NCI-H2107 (cell line): ENCODE measurements around the gene STAP1.
"Not testable (repeated sequence)": the region's sequence is repeated elsewhere in the genome, so short reads cannot be mapped to it uniquely, and the experiment has no call there.

Experiments used
- DNase-seq: peaks from one replicate; lab custom pipeline; 2025; lab: John Stamatoyannopoulos, UW

STAP1 gene

DNA sequence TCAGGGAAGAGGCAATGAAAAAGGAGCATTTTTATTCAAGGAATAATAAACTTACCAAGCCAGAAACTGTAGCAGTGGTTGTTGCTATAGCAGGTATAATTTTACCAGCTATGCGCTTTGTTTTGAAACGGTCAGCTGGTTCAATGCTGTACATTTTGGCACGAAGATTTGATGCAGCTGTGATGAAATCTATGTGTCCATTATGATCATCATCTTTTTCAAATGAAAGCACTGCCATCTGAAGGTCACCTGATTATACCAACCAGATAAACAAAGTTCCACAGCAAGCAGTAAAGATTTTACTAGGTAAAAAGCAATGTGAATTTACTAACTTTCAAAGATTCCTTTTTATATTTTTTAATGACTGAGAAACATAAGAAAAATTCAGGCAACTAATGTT is 66.4 kb downstream of the STAP1 start:
- no peak for DNase-seq

DNA sequence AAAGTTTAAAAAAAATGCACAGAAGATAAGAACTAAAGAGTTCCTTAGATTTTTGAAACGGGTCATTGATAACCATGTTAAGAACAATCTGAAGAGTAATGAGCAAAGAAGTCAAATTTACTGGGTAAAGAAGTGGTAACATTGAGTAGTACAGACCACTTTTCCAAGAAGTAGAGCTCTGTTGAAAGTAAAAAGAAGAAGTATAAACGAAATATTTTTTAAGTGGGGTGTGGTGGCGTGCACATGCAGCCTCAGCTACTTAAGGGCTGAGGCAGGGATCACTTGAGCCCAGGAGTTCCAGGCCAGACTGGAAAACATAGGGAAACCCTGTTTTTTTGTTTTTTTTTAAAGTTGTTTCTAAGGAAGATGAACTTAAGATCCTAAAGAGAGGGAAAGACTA is 74.0 kb downstream of the STAP1 start:
- no peak for DNase-seq

DNA sequence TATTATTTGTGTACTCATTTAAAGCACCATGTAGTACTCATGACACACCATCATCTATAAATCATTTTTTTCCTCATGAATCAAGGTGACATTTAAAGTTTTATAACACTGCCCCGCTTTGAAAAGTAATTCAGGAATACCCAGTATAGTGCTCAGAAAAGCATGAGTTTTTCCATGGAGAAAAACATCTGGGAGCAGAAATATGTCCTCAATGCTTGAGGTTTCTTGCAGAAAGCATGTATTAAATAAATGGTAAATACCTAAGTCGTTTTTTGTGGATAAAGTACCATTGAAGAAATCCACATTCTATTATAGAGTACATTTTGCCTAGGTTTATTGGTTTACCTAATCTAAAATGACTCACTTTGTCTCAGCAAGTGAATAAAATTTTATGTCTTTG is 76.2 kb downstream of the STAP1 start:
- DNase-seq: no peak

DNA sequence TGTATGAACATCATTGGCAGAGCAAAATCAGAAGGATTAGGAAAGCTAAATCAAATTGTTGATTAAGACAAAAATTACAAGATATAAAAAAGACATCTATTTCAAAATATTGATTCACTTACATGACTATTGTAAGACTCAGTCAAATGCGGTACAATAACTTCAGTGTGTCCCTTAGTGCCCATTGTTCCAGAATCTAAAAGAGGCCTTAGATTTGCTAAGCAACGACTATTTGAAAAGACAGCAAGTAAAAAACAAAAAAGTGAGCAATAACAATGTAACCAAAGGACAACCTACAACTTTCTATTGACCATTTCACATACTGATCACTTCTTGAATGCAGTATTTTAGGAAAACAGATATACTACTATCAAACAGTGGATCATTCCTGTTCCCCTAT is 76.8 kb downstream of the STAP1 start:
- no peak for DNase-seq

DNA sequence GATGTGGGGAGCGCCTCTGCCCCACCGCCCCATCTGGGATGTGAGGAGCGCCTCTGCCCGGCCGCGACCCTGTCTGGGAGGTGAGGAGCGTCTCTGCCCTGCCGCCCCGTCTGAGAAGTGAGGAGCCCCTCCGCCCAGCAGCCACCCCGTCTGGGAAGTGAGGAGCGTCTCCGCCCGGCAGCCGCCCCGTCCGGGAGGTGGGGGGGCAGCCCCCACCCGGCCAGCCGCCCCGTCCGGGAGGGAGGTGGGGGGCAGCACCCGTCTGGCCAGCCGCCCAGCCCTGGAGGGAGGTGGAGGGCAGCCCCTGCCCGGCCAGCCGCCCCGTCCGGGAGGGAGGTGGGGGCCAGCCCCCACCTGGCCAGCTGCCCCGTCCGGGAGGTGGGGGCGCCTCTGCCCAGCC is 78.5 kb downstream of the STAP1 start:
- not testable (repeated sequence) for DNase-seq

DNA sequence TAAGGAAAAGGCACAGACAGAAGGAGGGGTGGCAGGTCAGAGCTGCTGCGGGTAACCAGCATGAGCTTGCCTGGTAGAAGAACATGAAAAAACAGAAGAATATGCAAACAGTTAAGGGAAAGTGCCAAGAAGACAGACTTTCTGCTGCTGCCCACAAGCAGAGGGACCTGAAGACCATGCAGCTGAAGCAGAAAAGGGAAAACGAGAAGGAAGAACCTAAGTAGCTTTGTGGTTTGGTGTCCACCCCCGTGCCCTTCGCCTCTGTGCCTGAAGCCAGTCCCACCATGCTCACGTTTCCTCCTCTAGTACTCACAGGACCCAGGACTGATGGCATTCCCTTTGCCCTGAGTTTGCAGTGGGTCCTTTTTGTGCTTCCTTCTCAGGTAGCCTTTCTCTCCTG is 79.6 kb downstream of the STAP1 start:
- DNase-seq: no peak

DNA sequence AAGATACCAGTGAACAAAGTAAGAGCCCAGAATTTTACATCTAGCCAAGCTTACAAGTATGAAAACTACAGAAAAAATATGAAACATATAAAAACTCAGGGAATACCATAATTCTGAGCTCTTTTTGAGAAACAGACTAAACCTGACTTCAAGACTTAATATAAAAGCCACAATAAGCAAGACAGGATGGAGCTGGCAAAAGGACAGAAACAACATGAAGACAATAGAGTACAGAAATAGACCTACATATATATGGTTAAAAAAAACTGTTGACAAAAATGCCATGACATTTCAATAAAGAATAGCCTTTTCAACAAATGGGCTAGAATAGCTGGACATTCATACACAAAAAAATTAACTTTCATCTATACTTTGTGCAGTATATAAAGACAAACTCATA is 93.0 kb downstream of the STAP1 start:
- DNase-seq: no peak
